ENCODE data around the gene RRP9.

DNA sequence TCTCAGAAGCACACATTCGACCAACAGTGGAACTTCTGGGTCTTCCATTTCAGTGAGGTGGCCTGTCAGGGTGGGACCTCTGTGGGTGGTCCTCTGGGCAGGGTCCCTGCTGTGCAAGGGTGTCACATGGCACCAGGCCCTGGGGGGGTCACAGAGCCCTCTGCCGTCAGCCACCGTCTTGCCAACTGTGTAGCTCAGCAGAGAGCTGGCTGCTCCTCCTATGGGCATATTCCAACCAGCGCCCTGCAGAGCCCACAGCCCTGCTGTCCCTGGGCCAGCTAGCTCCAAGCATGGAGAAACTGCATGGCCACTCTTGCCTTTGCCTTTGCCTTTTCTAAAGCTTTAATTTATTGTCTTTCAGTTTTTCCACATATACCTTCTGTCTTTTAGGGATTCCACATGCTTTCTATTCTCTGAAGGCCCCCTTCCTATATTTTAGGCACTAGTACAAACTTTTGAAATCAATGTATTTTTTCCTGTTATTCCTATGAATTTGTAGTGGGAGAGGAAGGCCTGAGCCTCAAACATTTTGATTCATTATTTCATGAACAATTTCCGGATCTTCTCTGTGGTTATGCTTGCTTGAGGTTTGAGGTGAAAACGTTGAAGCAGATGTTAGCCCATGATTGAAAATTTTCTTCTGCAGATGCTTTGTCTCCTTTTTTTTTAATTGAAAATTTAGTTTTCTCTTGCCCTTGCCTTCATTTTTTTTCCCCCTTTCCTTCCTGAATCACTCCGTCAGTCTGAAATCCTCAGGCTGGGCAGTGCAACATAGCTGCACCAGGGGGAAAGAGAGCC, 50.3 kb downstream of the RRP9 start:
- TF ChIP-seq, protein P1, sequence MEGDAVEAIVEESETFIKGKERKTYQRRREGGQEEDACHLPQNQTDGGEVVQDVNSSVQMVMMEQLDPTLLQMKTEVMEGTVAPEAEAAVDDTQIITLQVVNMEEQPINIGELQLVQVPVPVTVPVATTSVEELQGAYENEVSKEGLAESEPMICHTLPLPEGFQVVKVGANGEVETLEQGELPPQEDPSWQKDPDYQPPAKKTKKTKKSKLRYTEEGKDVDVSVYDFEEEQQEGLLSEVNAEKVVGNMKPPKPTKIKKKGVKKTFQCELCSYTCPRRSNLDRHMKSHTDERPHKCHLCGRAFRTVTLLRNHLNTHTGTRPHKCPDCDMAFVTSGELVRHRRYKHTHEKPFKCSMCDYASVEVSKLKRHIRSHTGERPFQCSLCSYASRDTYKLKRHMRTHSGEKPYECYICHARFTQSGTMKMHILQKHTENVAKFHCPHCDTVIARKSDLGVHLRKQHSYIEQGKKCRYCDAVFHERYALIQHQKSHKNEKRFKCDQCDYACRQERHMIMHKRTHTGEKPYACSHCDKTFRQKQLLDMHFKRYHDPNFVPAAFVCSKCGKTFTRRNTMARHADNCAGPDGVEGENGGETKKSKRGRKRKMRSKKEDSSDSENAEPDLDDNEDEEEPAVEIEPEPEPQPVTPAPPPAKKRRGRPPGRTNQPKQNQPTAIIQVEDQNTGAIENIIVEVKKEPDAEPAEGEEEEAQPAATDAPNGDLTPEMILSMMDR (IDR thresholded peaks at IDR 0.05; ENCODE audit: low read length) = no peak
- TF ChIP-seq EZH2 (IDR thresholded peaks at IDR 0.05; ENCODE audit: borderline replicate concordance, low read length) = no peak

Data from OCI-LY1 (cell line).